GM18907 (cell line): Measurements from ENCODE around the gene CAMTA1.
A peak's percentile ranks its signal among the peaks of the same experiment; 100 is the strongest.

Source experiments
- ATAC-seq: cut with Tn5 transposase; IDR thresholded peaks from one replicate; pipeline ENCODE4 v1.9.1; 2021; ENCODE audit warnings: mild to moderate bottlenecking, moderate library complexity; ENCODE audit not compliant: unreplicated experiment

Gene CAMTA1

DNA sequence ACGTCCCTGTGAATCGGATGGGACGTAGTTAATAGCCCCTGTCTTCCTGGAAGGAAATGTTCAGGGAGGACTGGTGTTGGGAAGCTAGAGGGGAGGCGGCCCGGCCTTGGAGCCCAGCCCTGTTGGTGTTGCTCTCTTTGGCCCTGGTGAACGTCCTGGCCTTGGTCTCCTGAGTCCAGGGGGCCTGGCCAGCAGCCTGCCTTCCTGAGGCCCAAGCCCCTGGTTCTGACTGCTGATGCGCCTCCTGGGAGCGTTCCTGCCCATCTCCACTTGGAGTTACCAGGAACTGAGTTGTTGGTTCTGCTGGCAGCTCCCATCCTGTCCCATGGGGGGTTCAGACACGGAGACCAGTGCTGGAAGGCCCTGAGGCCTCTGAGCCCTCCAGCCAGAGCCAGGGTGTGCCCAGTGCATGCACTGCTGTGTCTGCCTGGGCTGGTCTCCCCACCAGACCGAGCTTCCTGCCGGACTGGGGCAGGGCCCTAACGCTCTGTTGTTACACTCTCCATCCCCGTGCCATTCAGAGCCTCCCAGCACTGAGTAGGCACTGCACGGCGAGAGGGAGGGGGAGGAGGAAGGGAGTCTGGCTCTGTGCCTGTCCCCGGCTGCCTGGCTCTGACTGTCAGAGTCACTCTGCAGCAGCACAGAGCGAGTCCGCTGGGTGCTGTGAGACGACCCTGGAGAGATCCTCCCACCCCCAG, 603.4 kb downstream of the CAMTA1 start:
- no peak for ATAC-seq

DNA sequence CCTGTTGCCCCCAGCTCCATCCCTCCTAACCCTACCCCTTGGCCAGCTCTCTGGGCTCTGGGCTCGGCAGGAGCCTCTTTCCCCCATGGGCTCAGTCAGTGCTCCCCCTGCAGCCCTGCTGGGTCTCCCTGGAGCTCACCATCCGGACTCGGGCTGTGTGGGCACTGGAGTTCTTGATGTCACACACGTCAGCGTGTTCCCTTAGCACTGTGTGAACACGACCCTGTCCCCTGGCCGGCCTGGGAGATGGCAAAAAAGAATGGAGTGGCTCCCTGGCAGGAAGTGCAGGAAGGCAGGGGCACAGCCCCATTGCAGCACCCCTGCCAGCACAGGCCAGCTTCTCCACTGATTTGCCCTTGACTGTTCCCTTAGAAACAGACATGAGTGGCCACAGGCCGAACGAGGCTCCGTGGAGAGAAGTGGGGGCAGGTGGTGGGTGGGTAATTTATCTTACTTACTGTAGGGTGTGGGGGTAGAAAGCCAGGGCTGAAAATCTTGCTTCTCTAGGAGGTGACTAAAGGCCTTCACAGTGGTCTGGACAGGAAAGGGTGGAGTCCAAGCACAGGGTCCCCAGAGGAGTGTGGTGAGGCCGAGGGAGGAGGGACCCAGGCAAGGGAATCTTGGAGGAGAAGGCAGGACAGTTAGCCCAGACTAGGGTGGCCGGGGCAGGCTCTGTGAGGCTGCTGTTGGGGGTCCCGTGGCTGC, 604.1 kb downstream of the CAMTA1 start:
- no peak for ATAC-seq

DNA sequence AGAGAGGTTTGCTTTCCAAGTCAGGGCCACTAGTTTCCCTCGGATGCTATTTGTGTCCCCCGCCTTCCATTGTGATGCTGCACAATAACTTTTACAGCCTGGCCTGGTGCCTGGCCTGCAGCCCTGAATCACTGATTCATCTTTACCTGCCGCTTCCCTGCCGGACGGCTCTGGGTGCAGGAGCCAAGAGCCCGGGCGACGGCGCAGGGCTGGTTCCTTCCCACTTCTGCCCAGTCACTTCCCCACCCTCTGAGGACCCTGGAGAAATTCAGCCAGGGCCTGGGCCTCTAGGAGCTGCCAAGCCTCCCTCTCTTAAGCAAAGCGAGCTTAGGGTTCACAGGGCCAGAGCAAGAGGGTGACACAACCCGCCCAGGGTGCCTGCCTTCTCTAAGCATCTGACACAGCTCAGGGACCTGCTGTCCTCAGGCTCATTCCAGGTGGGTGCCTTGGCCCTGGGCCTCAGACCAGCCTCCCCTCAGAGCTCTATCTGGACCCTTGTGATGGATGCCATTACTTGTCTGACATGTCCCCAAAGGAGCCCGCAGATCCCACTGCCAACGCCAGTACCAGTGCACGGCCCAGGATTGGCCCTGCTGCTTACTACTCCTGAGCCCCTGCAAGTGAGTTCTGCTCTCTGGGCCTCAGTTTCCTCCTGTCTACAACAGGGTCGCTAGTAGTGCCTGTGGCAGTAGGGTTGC, 604.8 kb downstream of the CAMTA1 start:
- ATAC-seq, result no peak

DNA sequence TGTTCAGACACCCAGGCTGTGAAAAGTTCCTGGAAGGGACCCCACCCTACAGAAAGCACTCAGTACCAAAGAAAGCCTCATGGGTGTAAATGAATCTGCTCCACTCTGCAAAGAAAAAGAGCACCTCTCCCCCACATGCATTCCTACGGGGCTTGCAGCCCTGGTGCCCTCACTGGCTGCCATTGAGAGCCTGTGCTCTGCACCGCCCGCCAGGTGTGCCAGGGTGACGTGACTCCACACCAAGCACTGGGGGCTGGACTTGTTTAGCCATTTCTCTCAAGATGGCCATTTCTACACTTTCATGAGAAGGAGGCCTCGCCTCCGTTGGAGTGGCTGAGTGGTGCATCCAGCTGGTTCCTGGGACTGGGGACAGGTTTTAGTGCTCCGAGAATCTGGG, 605.3 kb downstream of the CAMTA1 start:
- ATAC-seq, result no peak

DNA sequence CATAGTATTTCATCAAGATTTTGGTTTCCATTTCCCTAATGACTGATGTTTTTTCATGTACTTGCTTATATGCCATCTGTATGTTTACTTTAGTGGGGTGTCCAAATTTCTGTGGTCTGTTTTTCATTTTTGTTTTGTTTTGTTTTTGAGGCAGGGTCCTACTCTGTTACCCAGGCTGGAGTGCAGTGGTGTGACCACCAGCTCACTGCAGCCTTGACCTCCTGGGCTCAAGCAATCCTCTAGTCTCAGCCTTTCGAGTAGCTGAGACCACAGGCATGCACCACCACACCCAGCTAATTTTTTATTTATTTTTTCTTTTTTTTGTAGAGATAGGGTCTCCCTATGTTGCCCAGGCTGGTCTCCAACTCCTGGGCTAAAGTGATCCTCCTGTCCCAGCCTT, 607.9 kb downstream of the CAMTA1 start:
- ATAC-seq, result no peak

DNA sequence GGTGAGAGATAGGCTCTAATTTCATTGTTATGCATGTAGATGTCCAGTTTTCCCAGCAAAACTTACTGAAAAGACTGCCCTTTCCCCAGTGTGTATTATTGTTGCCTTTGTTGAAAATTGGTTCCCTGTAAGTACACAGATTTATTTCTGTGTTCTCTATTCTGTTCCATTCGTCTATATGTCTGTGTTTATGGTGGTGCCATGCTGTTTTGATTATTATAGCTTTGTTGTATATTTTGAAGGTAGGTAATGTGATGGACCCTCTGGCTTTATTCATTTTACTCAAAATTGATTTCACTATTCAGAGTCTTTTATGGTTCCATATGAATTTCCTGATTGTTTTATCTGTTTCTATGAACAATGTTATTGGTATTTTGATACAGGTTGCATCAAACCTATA, 610.0 kb downstream of the CAMTA1 start:
- ATAC-seq, result no peak

DNA sequence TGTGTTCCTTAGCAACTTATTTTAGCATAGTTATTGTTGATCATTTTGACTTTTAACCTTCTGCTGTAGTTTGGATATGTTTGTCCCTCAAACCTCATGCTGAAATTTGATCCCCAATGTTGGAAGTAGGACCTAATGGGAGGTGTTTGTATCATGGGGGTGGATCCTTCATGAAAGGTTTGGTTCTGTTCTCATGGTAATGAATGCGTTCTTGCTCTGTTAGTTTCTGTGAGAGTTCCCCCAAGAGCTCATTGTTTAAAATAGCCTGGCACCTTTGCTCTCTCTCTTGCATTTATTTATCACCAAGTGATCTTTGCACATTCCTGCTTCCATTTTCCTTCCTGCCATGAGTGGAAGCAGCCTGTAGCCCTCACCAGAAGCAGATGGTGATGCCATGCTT, 613.7 kb downstream of the CAMTA1 start:
- no peak for ATAC-seq

DNA sequence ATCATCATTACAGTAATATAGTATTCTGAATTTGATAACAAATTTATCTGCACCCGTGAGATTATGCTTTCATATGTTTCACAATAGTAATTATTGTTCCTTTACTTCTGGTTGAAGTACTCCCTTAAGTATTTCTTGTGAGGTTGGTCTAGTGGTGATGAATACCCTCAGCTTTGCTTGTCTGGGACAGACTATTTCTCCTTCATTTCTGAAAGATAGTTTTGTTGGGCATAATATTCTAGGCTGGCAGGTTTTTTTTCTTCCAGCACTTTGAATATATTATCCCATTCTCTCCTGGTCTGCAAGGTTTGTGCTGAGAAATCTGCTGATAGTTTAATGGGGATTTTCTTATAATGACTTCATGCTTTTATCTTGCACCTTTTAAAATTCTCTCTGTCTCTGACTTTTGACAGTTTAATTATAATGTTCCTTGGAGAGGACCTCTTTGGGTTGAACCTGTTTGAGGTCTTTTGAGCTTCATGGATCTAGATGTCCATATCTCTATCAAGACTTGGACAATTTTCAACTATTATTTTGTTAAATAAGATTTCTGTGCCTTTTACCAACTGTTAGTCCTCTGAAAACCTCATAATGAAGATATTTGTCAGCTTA, 614.4 kb downstream of the CAMTA1 start:
- ATAC-seq, result no peak

DNA sequence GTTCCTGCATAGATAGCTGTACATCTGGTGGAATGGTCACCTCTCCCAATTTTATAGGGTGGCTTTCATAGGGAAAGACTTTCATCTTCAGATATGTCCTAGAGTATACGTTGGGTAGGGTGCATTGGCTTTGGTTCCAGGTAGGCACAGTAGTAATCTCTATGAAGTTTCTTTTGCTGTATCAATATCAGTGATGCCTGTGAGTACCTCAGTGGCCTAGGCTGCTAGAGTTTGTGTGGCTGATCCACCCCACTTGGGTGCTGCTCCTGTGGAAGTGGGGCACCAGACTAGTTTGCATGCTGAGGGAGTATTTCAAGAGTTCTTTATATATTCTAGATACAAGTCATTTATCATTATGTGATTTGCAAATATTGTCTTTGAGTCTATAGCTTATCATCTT, 615.3 kb downstream of the CAMTA1 start:
- no peak for ATAC-seq

DNA sequence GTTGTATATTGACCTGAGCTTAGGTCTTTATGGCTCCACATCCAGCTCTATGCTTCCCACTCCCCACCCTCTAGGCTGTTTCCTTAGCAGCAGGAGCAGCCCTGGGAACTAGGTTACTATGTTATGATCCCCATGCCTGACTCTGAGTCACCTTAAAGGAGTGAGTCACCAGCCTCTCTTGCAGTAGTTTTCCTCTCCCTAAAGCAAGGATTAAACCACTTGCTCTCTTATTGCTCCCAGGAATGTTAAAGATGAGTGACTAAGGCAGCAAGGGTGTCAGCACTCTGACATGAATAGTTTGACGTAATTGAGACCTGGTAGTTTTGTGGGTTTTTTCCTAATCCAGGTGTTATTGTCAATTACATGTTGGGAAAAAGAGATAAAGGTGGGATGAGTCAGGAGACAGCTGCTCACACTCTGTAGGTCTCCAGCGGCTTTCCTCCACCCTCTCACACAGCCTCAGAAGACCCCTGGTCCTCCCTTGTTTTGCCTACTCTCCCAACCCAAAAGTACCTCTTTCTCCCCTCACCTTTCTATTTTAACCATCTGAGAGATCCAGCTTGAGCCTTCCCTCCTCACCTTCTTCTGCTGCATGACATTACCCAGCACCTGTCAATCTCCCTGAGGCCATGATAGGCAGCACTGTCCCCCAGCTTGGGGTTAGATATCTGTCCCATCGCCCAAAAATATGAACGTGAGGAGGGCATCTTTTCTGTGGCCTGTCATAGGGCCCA, 616.7 kb downstream of the CAMTA1 start:
- ATAC-seq, result no peak

DNA sequence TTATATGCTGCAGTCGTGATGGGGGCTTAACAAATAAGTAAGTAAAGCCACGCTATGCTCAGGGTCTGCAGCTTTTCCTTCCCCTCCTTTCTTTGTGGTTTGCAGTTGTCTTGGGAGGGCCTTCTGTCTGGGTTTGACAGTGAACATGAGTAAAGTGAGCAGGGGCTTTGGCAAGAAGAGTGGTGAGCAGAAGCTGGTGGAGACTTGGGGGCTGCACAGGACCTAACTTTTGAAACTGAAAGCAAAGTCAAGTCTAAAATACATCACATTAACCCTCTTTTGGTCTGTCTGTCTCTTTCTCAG, 617.2 kb downstream of the CAMTA1 start:
- ATAC-seq, result no peak

DNA sequence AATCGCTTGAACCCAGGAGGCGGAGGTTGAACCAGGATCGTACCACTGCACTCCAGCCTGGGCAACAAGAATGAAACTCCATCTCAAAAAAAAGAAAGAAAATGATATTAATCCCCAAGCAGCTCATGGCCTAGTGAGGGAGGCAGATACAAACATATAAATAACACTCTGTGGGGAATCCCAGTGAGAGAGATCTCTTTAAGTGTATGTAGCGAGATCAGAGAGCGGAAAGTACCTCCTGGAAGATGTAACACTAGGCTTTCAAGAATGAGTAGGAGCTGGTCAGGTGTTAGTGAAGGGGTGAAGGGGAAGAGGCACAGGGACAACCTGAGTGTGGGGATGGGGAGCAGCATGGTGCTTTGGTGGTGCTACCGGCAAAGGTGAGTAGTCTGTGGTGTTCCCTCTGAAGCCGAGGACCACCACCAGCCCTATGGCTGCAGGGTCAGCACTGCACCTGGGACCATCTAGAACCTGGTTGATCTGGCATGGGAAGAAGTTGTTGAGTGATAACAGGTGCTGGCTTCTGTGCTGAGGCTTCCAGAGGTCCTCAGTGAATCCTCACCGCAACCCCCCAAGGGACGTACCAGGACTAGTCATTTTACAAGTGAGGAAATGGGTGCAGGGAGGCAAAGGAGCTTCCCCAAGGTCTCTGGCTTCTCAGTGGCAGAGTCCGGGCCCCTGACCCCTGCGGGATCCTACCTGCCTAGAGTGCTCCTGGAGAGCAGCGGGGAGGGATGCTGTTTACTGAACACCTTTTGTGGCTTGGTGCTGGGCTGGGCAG, 618.2 kb downstream of the CAMTA1 start:
- no peak for ATAC-seq

DNA sequence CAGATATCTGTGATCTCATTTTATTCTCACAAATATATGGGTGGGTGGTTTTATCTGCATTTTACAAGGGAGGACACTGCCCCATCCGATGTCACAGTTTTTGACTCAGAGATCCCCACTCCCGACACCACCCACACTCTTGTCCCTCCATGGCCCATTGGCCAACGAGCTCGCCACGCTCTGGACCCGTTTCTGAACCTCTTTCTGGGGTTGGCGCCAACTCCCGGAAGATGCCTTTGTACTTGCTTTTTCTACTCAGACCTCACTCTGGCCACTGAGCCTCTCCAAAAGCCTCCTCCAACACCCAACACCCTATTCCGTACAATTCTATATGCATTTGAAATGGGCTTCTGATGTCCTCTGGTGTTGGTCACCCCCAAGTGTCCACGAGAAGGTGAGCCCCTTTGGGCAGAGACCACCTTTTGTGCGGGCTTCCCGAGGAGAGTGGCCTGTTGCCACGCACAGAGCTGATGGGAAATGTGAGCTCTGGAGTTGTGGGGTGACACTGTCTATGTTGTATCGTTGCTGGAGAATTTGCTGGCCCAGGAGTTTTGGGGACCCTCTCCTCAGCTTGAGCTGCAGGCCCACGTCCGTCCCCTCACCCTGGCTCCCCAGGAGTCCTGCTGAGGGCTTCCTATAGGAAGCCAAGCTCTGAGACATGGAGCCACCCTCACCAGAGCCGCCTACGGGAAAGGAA, 618.9 kb downstream of the CAMTA1 start:
- no peak for ATAC-seq

DNA sequence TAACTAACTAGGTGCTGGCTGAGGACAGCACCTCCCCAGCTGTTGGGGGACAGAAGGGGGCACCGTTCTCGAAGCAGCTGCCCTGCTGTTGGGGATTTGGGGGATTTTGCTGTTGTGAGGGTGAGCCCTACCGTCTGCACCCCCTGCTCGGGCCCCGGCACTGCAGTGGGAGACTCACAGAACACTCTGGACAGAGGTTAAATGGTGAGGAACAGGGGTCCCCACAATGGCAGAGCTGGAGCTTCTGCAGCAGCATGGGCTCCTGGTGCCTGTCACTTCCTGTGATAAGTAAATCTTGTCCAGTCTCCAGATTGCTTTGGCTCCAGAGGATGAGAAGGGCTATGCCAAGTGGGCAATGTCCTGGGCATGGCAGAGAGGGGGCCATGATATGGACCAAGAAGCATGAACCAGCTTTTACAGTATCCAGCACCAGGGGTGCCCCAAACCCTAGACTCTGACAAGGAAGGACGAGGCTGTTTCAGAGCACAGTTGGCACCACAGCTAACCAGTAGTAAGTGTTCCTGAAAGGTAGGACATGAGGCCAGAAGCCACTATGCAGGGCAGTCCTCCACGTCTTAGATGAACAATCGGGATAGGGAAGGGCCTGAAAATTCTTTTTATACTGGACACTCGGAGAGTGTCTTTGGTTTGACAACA, 620.7 kb downstream of the CAMTA1 start:
- no peak for ATAC-seq

DNA sequence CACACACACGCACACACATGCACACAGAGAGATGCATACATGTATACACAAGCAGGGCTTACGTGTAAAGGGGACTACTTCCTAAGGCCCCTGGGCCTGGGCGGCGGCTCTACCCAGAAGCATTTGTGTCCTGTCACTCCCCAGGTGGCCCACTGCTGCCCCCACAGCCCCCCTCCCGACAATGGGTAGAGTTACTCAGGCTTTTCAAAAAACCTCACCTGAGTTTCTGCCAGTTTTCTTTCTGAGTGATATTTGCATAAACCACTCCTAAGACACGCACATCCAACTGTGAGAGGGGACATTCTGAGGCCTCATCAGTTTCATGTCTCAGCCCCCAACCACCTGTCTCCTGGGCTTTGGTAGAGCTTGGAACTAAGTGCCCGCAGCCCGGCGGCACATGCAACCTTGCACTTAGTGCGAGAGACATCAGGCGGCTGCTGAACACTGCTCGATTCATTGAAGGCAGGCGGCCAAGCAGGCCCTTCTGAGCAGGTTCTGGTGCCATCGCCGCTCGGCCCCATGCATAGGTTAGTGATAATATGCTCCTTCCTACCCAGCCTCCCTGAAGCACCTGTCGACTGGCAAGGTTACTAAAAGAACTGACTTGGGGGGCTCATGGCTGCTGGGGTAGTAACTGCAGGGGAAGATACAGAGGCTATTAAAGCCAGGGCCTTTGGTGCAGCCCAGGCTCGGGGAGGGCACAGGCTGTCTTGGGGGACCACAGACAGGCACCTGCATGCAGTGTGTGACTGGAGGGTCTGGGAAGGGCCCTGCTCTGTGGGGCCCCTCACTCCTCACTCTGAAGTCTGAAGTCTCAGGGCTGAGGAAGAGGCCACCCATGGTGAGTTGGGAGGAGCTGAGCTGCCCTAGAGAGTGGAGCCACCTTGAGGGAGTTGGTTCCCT, 621.6 kb downstream of the CAMTA1 start:
- ATAC-seq, result peak; percentile 39

DNA sequence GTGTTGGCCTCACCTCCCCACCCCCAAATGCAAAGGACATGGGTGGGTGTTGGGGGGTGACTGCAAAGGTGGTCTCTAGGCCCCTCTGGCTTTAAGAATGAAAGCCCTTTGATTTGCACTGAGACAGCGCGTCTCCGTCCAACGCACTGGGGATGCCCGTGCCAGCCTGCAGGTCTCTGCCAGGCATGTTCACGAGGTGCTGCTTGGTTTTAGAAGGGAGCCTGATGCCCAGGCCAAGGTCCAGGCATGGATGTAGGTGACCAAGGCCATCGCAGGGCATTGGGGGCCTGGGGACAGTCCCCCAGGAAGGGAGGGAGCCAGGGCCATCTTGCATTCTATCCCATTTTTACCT, 622.3 kb downstream of the CAMTA1 start:
- no peak for ATAC-seq

DNA sequence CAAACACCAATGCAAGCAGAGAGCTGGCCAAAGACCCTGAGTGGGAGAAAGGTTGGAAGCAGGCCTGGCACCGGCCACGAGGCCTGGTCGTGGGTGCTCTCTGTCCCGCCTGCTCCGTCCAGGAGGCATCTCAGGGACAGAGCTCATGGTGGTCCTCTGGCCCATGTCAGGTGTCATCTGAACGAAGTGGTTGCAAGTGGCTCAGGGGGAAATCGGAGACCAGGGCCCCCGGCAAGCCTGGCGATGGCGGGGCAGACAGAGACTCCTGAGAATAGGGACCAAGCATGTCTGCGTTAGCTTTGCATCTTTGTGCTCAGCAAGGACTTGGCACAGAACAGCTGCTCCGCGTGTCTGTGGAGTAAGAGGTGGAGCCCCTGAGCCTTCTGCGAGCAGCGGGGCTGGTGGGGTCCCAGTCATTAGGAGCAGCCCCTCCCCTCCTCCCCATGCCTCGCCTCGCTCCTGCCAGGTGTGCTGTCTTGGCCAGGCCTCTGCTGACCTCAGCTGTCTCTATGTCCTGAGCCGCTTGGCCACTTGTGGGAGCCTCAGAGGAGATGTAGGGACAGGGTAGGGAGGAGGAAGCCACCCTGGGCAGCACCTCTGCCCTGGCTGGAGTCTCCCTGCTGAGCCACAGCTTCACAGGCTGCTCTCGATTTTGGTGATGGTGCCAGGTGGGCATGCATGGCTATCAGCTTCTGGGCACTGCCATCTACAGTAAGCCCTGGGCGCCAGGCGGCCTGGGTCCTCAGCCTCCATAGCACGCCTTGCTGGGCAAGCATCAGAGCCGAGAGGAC, 622.9 kb downstream of the CAMTA1 start:
- no peak for ATAC-seq

DNA sequence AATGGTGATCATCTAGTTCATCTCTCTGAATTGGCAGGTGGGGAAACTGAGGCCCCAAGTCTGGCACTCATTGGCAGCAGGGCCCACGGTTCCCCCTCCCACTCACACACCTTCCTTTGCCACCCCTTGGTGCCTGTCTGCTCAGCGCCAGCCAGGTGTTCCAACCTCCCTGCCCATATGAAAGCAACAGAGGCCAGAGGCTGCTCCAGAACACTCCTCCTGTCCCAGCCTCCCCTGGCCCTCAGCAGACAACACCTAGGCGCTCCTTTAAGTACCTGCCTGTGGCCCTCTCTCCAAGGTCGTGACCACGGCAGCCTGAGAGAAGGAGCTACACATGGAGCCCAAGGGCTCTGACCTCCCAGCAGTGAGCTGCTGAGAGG, 623.5 kb downstream of the CAMTA1 start:
- no peak for ATAC-seq
